Upper lobe of left lung (tissue), 6 donors: Measurements from ENCODE around the gene RAPGEF2. TPM values are rescaled to one million over a fixed set of nuclear protein-coding genes. Genes with fewer than 3 reads are reported as not detected.

Experiments used
- ATAC-seq, 2 donors: fragments of 200-7000 bp; cut with Tn5 transposase; one replicate each; pipeline ENCODE4 v1.9.1; 2022; ENCODE audit warnings: mild to moderate bottlenecking in 2 of 2, moderate library complexity in 2 of 2; ENCODE audit not compliant: low FRiP score in 2 of 2
- DNase-seq, 2 donors: peaks; one replicate each; pipeline ENCODE4 v3.0.0-alpha.2; 2019 to 2020
- H3K27ac ChIP-seq, 4 donors: fragments of 200-600 bp; sonication (generic); one replicate each; pipeline ENCODE4 v1.5.1; 2016 to 2019
- H3K27me3 ChIP-seq, 4 donors: fragments of 200-600 bp; sonication (generic); one replicate each; pipeline ENCODE4 v1.5.1; 2017 to 2019
- H3K36me3 ChIP-seq, 4 donors: fragments of 200-600 bp; sonication (generic); one replicate each; pipeline ENCODE4 v1.5.1; 2016 to 2019
- H3K4me1 ChIP-seq, 4 donors: fragments of 200-600 bp; sonication (generic); one replicate each; pipeline ENCODE4 v1.5.1; 2018 to 2019
- H3K4me3 ChIP-seq, 4 donors: fragments of 200-600 bp; sonication (generic); one replicate each; pipeline ENCODE4 v1.5.1; 2017 to 2019; ENCODE audit warnings: mild to moderate bottlenecking in 2 of 4, moderate library complexity in 1 of 4
- H3K9me3 ChIP-seq, 4 donors: fragments of 200-600 bp; sonication (generic); one replicate each; pipeline ENCODE4 v1.5.1; 2018 to 2019
- CTCF ChIP-seq, 6 experiments: fragments of 450-650 bp in 4 of 6; fragments of 200-600 bp in 2 of 6; sonication (generic) in 2 of 6; IDR thresholded peaks; one replicate each; pipeline ENCODE4 v1.5.1; 2016 to 2019; ENCODE audit warnings: antibody characterized with exemption in 6 of 6
- EP300 ChIP-seq, 4 donors: sonication (generic); formaldehyde crosslinking; IDR thresholded peaks; one replicate each; pipeline ENCODE4 v1.5.1; 2017; ENCODE audit warnings: antibody characterized with exemption in 4 of 4, control low read depth in 2 of 4
- POLR2A ChIP-seq, 4 donors: fragments of 450-650 bp; IDR thresholded peaks; one replicate each; pipeline ENCODE4 v1.5.1; 2016 to 2017; ENCODE audit warnings: antibody characterized with exemption in 4 of 4, mild to moderate bottlenecking in 2 of 4
- POLR2AphosphoS5 ChIP-seq, 2 donors: sonication (generic); formaldehyde crosslinking; IDR thresholded peaks; one replicate each; pipeline ENCODE4 v1.5.1; 2017; ENCODE audit warnings: antibody characterized with exemption in 2 of 2
- WGBS, 2 donors: methylation state at CpG; one replicate each; pipeline ENCODE4 v1.1.5; 2017 to 2018; 5-methylcytosine and 5-hydroxymethylcytosine counted together
- total RNA-seq, 6 donors: library from RNA; depleted of rRNA in 4 of 6; stranded (reverse); fragments of >200 nt in 4 of 6; gene quantifications; one replicate each; pipeline versions ENCODE4 v1.1.0 to v1.2.1, GENCODE V29; 2016 to 2021
- donor health status: DM: no; HTN: no; CAD: no; lungs with moderate emphysema.
- donor health status: DM: no; HTN: yes; CAD: no; lungs with severe emphysema.

RAPGEF2 gene
- total RNA-seq, 6 donors from 2014 or later: 53.3 to 122 (median 66.3) TPM

GRCh38 chr4:159386620-159387019, 283.7 kb downstream of the RAPGEF2 start:
- no peak overlapping the region for H3K27ac ChIP-seq
- DNase-seq: no peak
- H3K27me3 ChIP-seq: no peaks in the 10 kb centered on the region
- no peaks in the 10 kb centered on the region for H3K36me3 ChIP-seq
- ATAC-seq: no peak
- H3K4me1 ChIP-seq: peaks cover 0 to 4% (median 0%) of the 10 kb centered on the region in 4 donors
- no peak overlapping the region for H3K4me3 ChIP-seq
- H3K9me3 ChIP-seq: no peaks in the 10 kb centered on the region
- TF ChIP-seq EP300 (IDR thresholded peaks at IDR 0.05): no peak
- no peak for TF ChIP-seq CTCF (IDR thresholded peaks at IDR 0.05)
- 89 to 97% methylated on average over 1 of the region's 1 CpG for WGBS, 2 donors

- DNase-seq: peak in 1 of 2 donors; percentile 78
- WGBS, 2 donors: 96 to 100% methylated on average over 9 to 16 of the region's 23 CpGs
- TF ChIP-seq EP300 (IDR thresholded peaks at IDR 0.05): no peak
- no peak for TF ChIP-seq POLR2A (IDR thresholded peaks at IDR 0.05)
- no peak for TF ChIP-seq CTCF (IDR thresholded peaks at IDR 0.05)
- no peak for TF ChIP-seq POLR2AphosphoS5 (IDR thresholded peaks at IDR 0.05)
- ATAC-seq: no peak
- H3K27ac ChIP-seq: no peak overlapping the region
- no peaks in the 10 kb centered on the region for H3K9me3 ChIP-seq
- no peaks in the 10 kb centered on the region for H3K4me1 ChIP-seq
- no peak overlapping the region for H3K4me3 ChIP-seq
- no peaks in the 10 kb centered on the region for H3K27me3 ChIP-seq
- no peaks in the 10 kb centered on the region for H3K36me3 ChIP-seq
Observed at GRCh38 chr4:159389756-159390155, 286.9 kb downstream of the RAPGEF2 start.

GRCh38 chr4:159390648-159391047, 287.8 kb downstream of the RAPGEF2 start:
- 36 to 38% methylated on average over 11 to 12 of the region's 12 CpGs for WGBS, 2 donors
- no peak overlapping the region for H3K27ac ChIP-seq
- no peak for DNase-seq
- H3K9me3 ChIP-seq: no peaks in the 10 kb centered on the region
- H3K4me1 ChIP-seq: no peaks in the 10 kb centered on the region
- H3K36me3 ChIP-seq: no peaks in the 10 kb centered on the region
- no peak overlapping the region for H3K4me3 ChIP-seq
- no peaks in the 10 kb centered on the region for H3K27me3 ChIP-seq
- no peak for ATAC-seq
- TF ChIP-seq EP300 (IDR thresholded peaks at IDR 0.05) (no peak), POLR2A (IDR thresholded peaks at IDR 0.05) (no peak), POLR2AphosphoS5 (IDR thresholded peaks at IDR 0.05) (no peak), CTCF (IDR thresholded peaks at IDR 0.05) (no peak)

- ATAC-seq (no peak), DNase-seq (no peak)
- Histone ChIP-seq H3K4me1 (peaks cover 0 to 1% (median 0%) of the 10 kb centered on the region in 4 donors), H3K27ac (no peak overlapping the region), H3K9me3 (no peaks in the 10 kb centered on the region), H3K27me3 (no peaks in the 10 kb centered on the region), H3K4me3 (no peak overlapping the region), H3K36me3 (no peaks in the 10 kb centered on the region)
- 93 to 94% methylated on average over 2 of the region's 2 CpGs for WGBS, 2 donors
- no peak for TF ChIP-seq EP300 (IDR thresholded peaks at IDR 0.05)
- TF ChIP-seq CTCF (IDR thresholded peaks at IDR 0.05): no peak
- TF ChIP-seq POLR2A (IDR thresholded peaks at IDR 0.05): no peak
Observed at GRCh38 chr4:159395693-159396092, 292.8 kb downstream of the RAPGEF2 start.

GRCh38 chr4:159396151-159396550, 293.3 kb downstream of the RAPGEF2 start:
- H3K36me3 ChIP-seq: no peaks in the 10 kb centered on the region
- H3K4me3 ChIP-seq: no peak overlapping the region
- peaks cover 0 to 4% (median 0%) of the 10 kb centered on the region in 4 donors for H3K4me1 ChIP-seq
- no peak overlapping the region for H3K27ac ChIP-seq
- no peaks in the 10 kb centered on the region for H3K27me3 ChIP-seq
- 80 to 84% methylated on average over 3 of the region's 3 CpGs for WGBS, 2 donors
- ATAC-seq: no peak
- no peaks in the 10 kb centered on the region for H3K9me3 ChIP-seq
- no peak for DNase-seq
- TF ChIP-seq CTCF (IDR thresholded peaks at IDR 0.05) (no peak), EP300 (IDR thresholded peaks at IDR 0.05) (no peak), POLR2AphosphoS5 (IDR thresholded peaks at IDR 0.05) (no peak), POLR2A (IDR thresholded peaks at IDR 0.05) (no peak)
